HG02885 (cell line): ENCODE measurements around the gene CPT1B.
"Not testable (repeated sequence)": the region's sequence is repeated elsewhere in the genome, so short reads cannot be mapped to it uniquely, and the experiment has no call there.

Experiments
- ATAC-seq: cut with Tn5 transposase; IDR thresholded peaks from one replicate; pipeline ENCODE4 v1.9.1; 2021; ENCODE audit warnings: mild to moderate bottlenecking; ENCODE audit not compliant: unreplicated experiment, poor library complexity

CPT1B gene

DNA sequence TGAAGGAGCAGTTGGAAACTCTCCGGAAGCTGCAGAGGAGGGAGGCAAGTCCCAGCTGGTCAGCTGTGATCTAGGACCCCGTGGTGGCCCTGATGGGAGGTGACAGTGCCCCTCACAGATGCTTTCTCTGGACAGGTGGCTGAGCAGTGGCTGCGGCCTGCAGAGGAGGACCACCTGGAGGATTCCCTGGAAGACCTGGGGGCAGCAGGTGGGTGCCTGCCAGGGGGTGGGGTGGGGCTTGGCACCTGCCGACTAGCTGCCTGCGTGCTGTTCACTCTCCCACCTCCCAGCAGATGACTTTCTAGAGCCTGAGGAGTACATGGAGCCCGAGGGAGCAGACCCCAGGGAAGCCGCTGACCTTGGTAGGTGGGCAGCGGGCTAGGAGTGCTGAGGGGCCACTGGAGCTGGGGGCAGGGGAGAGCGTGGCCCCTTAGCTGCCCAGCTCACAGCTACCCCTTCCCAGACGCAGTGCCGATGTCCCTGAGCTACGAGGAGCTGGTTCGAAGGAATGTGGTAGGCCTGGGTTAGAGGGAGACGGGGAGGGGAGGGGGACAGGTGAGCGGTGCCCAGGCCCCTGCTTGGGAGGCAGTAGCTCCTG, 55.9 kb downstream of the CPT1B start:
- ATAC-seq: no peak

DNA sequence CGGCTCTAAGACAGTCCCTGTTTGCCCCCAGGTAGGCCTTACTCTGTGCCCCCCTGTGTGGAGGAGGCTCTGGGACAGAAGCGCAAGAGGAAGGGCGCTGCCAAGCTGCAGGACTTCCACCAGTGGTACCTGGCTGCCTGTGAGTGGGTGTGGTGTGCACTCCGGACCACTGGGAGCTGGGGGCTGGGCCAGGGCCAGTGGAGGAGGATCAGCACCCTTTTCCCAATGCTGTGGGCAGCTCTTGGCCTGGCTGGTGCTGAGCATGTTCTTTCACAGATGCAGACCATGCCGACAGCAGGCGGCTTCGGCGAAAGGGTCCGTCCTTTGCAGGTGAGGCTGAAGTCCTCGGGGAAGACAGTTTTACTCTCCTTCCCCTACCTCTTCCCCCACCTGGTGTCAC, 56.5 kb downstream of the CPT1B start:
- ATAC-seq: no peak

DNA sequence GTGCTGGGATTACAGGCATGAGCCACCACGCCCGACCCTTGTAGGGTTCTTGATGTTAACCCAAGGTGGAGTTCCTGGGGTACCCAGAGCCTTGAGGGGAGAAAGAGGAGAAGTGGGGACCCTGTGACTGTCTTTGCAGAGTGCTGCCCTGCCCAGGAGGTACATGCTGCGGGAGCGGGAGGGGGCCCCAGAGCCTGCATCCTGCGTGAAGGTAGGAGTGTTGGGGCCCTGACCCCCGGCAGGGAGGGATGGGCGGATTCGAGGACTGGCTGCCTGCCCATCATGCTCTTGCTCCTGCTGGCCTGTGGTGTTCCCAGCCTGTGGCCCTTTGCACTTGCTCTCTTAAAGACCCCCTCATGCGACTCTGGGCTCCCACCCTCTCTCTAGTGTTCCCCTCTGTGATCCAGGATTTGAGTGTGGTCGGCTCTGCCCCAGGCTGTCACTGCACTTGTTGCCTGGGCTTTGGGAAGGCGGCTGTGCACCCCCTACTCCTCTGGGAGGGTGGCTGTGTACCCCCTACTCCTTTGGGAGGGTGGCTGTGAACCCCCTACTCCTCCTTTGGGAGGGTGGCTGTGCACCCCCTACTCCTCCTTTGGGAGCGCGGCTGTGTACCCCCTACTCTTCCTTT, 57.3 kb downstream of the CPT1B start:
- ATAC-seq: no peak

DNA sequence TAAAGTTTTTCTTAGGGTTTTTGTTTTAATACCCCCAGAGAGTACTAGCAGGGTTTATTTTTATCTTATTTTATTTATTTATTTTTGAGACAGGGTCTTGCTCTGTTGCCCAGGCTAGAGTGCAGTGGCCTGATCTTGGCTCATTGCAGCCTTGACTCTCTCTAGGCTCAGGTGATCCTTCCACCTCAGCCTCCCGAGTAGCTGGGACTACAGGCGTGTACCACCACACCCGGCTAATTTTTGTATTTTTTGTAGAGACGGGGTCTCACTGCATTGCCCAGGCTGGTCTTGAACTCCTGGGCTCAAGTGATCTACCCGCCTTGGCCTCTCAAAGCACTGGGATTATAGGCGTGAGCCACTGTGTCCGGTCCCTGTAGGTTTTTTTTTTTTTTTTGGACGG, 58.0 kb downstream of the CPT1B start:
- not testable (repeated sequence) for ATAC-seq

DNA sequence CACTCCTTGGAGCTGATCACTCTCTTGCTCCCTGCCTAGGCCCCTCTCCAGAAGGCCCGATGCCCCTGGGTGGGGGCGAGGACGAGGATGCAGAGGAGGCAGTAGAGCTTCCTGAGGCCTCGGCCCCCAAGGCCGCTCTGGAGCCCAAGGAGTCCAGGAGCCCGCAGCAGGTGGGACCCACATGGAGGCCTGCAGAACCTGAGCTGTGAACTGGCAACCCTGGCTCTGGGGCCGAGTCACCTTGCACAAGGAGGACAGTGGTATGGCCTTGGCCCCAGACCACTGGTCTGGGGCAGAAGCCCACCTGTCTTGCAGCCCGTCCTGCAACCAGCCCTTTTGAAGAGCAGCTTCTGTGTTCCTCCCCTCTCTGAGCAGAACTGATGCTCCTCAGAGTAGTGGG, 59.1 kb downstream of the CPT1B start:
- no peak for ATAC-seq
